Upper lobe of left lung (tissue), 6 donors: ENCODE measurements around the gene SVIL. TPM values are rescaled to one million over a fixed set of nuclear protein-coding genes. Genes with fewer than 3 reads are reported as not detected.

ENCODE experiments used
- ATAC-seq, 2 donors: fragments of 200-7000 bp; cut with Tn5 transposase; one replicate each; pipeline ENCODE4 v1.9.1; 2022; ENCODE audit warnings: mild to moderate bottlenecking in 2 of 2, moderate library complexity in 2 of 2; ENCODE audit not compliant: low FRiP score in 2 of 2
- DNase-seq, 2 donors: peaks; one replicate each; pipeline ENCODE4 v3.0.0-alpha.2; 2019 to 2020
- H3K27ac ChIP-seq, 4 donors: fragments of 200-600 bp; sonication (generic); one replicate each; pipeline ENCODE4 v1.5.1; 2016 to 2019
- H3K27me3 ChIP-seq, 4 donors: fragments of 200-600 bp; sonication (generic); one replicate each; pipeline ENCODE4 v1.5.1; 2017 to 2019
- H3K36me3 ChIP-seq, 4 donors: fragments of 200-600 bp; sonication (generic); one replicate each; pipeline ENCODE4 v1.5.1; 2016 to 2019
- H3K4me1 ChIP-seq, 4 donors: fragments of 200-600 bp; sonication (generic); one replicate each; pipeline ENCODE4 v1.5.1; 2018 to 2019
- H3K4me3 ChIP-seq, 4 donors: fragments of 200-600 bp; sonication (generic); one replicate each; pipeline ENCODE4 v1.5.1; 2017 to 2019; ENCODE audit warnings: mild to moderate bottlenecking in 2 of 4, moderate library complexity in 1 of 4
- H3K9me3 ChIP-seq, 4 donors: fragments of 200-600 bp; sonication (generic); one replicate each; pipeline ENCODE4 v1.5.1; 2018 to 2019
- EP300 ChIP-seq, 4 donors: sonication (generic); formaldehyde crosslinking; IDR thresholded peaks; one replicate each; pipeline ENCODE4 v1.5.1; 2017; ENCODE audit warnings: antibody characterized with exemption in 4 of 4, control low read depth in 2 of 4
- POLR2A ChIP-seq, 4 donors: fragments of 450-650 bp; IDR thresholded peaks; one replicate each; pipeline ENCODE4 v1.5.1; 2016 to 2017; ENCODE audit warnings: antibody characterized with exemption in 4 of 4, mild to moderate bottlenecking in 2 of 4
- POLR2AphosphoS5 ChIP-seq, 2 donors: sonication (generic); formaldehyde crosslinking; IDR thresholded peaks; one replicate each; pipeline ENCODE4 v1.5.1; 2017; ENCODE audit warnings: antibody characterized with exemption in 2 of 2
- WGBS, 2 donors: methylation state at CpG; one replicate each; pipeline ENCODE4 v1.1.5; 2017 to 2018; 5-methylcytosine and 5-hydroxymethylcytosine counted together
- total RNA-seq, 6 donors: library from RNA; depleted of rRNA in 4 of 6; stranded (reverse); fragments of >200 nt in 4 of 6; gene quantifications; one replicate each; pipeline versions ENCODE4 v1.1.0 to v1.2.1, GENCODE V29; 2016 to 2021
- TF ChIP-seq, protein P1 (sequence below), 6 experiments: fragments of 450-650 bp in 4 of 6; fragments of 200-600 bp in 2 of 6; sonication (generic) in 2 of 6; IDR thresholded peaks; one replicate each; pipeline ENCODE4 v1.5.1; 2016 to 2019; ENCODE audit warnings: antibody characterized with exemption in 6 of 6
- donor health status: DM: no; HTN: no; CAD: no; lungs with moderate emphysema.
- donor health status: DM: no; HTN: yes; CAD: no; lungs with severe emphysema.

The SVIL gene
- total RNA-seq, 6 donors from 2014 or later: 65.5 to 137 (median 105) TPM

DNA sequence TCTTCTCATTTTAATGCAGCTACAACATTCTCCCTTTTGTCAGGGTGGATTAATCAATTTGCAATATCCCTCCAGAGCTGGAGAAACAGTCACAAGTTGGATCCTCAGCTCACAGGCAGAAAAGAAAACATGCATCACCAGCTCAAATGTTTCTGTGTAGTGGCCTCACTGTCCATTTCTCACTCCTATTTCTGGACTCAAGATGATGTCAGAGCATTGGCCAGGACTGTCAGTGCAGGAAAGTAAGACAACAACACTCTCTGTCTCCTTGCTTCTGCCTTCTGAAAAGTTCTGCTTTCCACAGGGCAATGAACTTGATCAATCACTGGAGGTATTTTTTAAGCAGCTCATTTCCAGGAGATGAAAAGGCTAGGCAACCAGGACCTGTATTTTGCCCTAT is 8.2 kb upstream of the SVIL start:
- TF ChIP-seq, protein P1, sequence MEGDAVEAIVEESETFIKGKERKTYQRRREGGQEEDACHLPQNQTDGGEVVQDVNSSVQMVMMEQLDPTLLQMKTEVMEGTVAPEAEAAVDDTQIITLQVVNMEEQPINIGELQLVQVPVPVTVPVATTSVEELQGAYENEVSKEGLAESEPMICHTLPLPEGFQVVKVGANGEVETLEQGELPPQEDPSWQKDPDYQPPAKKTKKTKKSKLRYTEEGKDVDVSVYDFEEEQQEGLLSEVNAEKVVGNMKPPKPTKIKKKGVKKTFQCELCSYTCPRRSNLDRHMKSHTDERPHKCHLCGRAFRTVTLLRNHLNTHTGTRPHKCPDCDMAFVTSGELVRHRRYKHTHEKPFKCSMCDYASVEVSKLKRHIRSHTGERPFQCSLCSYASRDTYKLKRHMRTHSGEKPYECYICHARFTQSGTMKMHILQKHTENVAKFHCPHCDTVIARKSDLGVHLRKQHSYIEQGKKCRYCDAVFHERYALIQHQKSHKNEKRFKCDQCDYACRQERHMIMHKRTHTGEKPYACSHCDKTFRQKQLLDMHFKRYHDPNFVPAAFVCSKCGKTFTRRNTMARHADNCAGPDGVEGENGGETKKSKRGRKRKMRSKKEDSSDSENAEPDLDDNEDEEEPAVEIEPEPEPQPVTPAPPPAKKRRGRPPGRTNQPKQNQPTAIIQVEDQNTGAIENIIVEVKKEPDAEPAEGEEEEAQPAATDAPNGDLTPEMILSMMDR (IDR thresholded peaks at IDR 0.05): no peak
- TF ChIP-seq POLR2A (IDR thresholded peaks at IDR 0.05): no peak
- peak in 1 of 2 donors; percentile 18 for TF ChIP-seq POLR2AphosphoS5 (IDR thresholded peaks at IDR 0.05)
- peak in 1 of 4 donors; percentile 10 for TF ChIP-seq EP300 (IDR thresholded peaks at IDR 0.05)
- H3K4me3 ChIP-seq: no peak overlapping the region
- peak overlapping the region in 1 of 4 donors; percentile 44 for H3K27ac ChIP-seq
- no peaks in the 10 kb centered on the region for H3K27me3 ChIP-seq
- H3K4me1 ChIP-seq: peaks cover 7 to 14% (median 11%) of the 10 kb centered on the region in 4 donors
- H3K36me3 ChIP-seq: no peaks in the 10 kb centered on the region
- no peaks in the 10 kb centered on the region for H3K9me3 ChIP-seq
- DNase-seq (no peak), ATAC-seq (peak in 1 of 2 donors; percentile 80)

DNA sequence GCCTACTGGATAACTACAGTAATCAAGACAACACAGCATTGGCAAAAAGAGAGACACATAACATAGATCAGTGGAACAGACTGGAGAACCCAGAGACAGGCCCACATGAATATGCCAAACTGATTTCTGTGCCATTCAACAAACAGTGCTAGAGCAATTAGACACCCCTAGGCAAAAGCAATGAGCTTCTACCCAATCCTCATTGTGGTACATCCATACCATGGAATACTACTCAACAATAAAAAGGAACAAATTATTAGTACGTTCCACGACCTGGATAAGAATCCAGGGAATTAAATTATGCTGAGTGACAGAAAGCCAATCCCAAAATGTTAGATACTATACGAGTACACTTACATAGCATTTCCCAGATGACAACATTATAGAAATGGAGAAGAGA is 2.8 kb upstream of the SVIL start:
- no peak for ATAC-seq
- no peak overlapping the region for H3K4me3 ChIP-seq
- TF ChIP-seq EP300 (IDR thresholded peaks at IDR 0.05) (no peak), POLR2A (IDR thresholded peaks at IDR 0.05) (no peak), POLR2AphosphoS5 (IDR thresholded peaks at IDR 0.05) (no peak)
- TF ChIP-seq, protein P1 (IDR thresholded peaks at IDR 0.05): no peak
- peaks cover 24 to 32% (median 26%) of the 10 kb centered on the region in 4 donors for H3K4me1 ChIP-seq
- no peaks in the 10 kb centered on the region for H3K9me3 ChIP-seq
- 88 to 96% methylated on average over 3 of the region's 3 CpGs for WGBS, 2 donors
- H3K27me3 ChIP-seq: no peaks in the 10 kb centered on the region
- no peak for DNase-seq
- H3K36me3 ChIP-seq: no peaks in the 10 kb centered on the region
- no peak overlapping the region for H3K27ac ChIP-seq

DNA sequence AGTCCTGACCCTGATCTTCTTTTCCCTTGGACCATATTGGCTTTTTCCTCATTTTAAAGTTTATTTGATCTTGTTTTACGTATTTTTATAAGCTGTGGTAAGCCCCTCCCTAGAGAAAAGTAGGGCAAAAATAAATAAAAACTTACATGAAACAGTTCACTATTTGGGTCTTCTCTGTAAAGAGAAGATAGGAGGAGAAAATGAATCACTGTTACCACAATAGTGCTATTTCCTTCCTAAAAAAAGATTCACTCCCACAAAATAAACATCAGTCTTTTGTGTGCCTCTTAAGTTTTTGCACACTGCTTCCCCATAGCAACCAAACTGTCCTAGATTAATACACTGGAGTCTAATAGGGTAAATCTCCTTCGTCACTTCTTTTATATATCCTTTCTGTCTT is 1.4 kb upstream of the SVIL start:
- Histone ChIP-seq H3K36me3 (no peaks in the 10 kb centered on the region), H3K4me1 (peaks cover 24 to 36% (median 29%) of the 10 kb centered on the region in 4 donors), H3K27me3 (no peaks in the 10 kb centered on the region), H3K27ac (peak overlapping the region; percentile 57 to 79 (median 63)), H3K4me3 (no peak overlapping the region), H3K9me3 (no peaks in the 10 kb centered on the region)
- DNase-seq (no peak), ATAC-seq (peak in 1 of 2 donors; percentile 81)
- no peak for TF ChIP-seq POLR2A (IDR thresholded peaks at IDR 0.05)
- TF ChIP-seq, protein P1 (IDR thresholded peaks at IDR 0.05): no peak
- no peak for TF ChIP-seq EP300 (IDR thresholded peaks at IDR 0.05)
- TF ChIP-seq POLR2AphosphoS5 (IDR thresholded peaks at IDR 0.05): no peak
- 46 to 48% methylated on average over 2 of the region's 2 CpGs for WGBS, 2 donors

GRCh38 chr10:29635711-29636144 is 957 bp upstream of the SVIL start:
- Histone ChIP-seq H3K36me3 (no peaks in the 10 kb centered on the region), H3K27ac (peak overlapping the region; percentile 57 to 79 (median 63)), H3K27me3 (no peaks in the 10 kb centered on the region), H3K4me3 (no peak overlapping the region), H3K4me1 (peaks cover 28 to 40% (median 34%) of the 10 kb centered on the region in 4 donors), H3K9me3 (no peaks in the 10 kb centered on the region)
- WGBS, 2 donors: 27 to 44% methylated on average over 2 to 4 of the region's 4 CpGs
- TF ChIP-seq POLR2AphosphoS5 (IDR thresholded peaks at IDR 0.05) (no peak), POLR2A (IDR thresholded peaks at IDR 0.05) (no peak), EP300 (IDR thresholded peaks at IDR 0.05) (no peak)
- TF ChIP-seq, protein P1 (IDR thresholded peaks at IDR 0.05): no peak
- DNase-seq (no peak), ATAC-seq (peak in 1 of 2 donors; percentile 12)

GRCh38 chr10:29634105-29634504 is 666 bp downstream of the SVIL start:
- Histone ChIP-seq H3K4me3 (no peak overlapping the region), H3K27ac (peak overlapping the region in 2 of 4 donors; percentile 58 to 68), H3K36me3 (no peaks in the 10 kb centered on the region), H3K4me1 (peaks cover 33 to 55% (median 44%) of the 10 kb centered on the region in 4 donors), H3K27me3 (no peaks in the 10 kb centered on the region), H3K9me3 (no peaks in the 10 kb centered on the region)
- TF ChIP-seq POLR2A (IDR thresholded peaks at IDR 0.05): no peak
- no peak for TF ChIP-seq EP300 (IDR thresholded peaks at IDR 0.05)
- TF ChIP-seq, protein P1 (IDR thresholded peaks at IDR 0.05): no peak
- TF ChIP-seq POLR2AphosphoS5 (IDR thresholded peaks at IDR 0.05): no peak
- 69 to 71% methylated on average over 2 of the region's 2 CpGs for WGBS, 2 donors
- DNase-seq (no peak), ATAC-seq (no peak)
